Transverse colon (tissue), 4 donors: ENCODE measurements around the gene FBXL4. TPM values are rescaled to one million over a fixed set of nuclear protein-coding genes. Genes with fewer than 3 reads are reported as not detected.

Experiments used
- DNase-seq: peaks from one replicate; pipeline ENCODE4 v3.0.0-alpha.2; 2019
- H3K27ac ChIP-seq, 4 donors: fragments of 200-600 bp; sonication (generic); 2 replicates each; pipeline ENCODE4 v1.5.1; 2016 to 2018; ENCODE audit warnings: inconsistent platforms in 4 of 4
- H3K27me3 ChIP-seq: fragments of 200-600 bp; sonication (generic); 2 replicates; pipeline ENCODE4 v1.5.1; 2017; ENCODE audit warnings: inconsistent platforms
- H3K36me3 ChIP-seq, 4 donors: fragments of 200-600 bp; sonication (generic); 2 replicates each; pipeline ENCODE4 v1.5.1; 2017 to 2019; ENCODE audit warnings: inconsistent platforms in 4 of 4
- H3K4me1 ChIP-seq, 4 donors: fragments of 200-600 bp; sonication (generic); 2 replicates each; pipeline ENCODE4 v1.5.1; 2017 to 2020; ENCODE audit warnings: inconsistent platforms in 4 of 4
- H3K4me3 ChIP-seq, 4 donors: fragments of 200-600 bp; sonication (generic); 1 replicate in 1 of 4; 2 replicates in 3 of 4; pipeline versions ENCODE4 v1.5.1 to v1.6.1; 2017 to 2019; ENCODE audit warnings: inconsistent platforms in 4 of 4
- H3K9me3 ChIP-seq, 2 donors: fragments of 200-600 bp; sonication (generic); 2 replicates each; pipeline ENCODE4 v1.5.1; 2017 to 2019; ENCODE audit warnings: inconsistent platforms in 2 of 2
- CTCF ChIP-seq, 5 experiments: fragments of 200-600 bp in 3 of 5; fragments of 450-650 bp in 2 of 5; sonication (generic) in 3 of 5; IDR thresholded peaks; 1 replicate in 2 of 5; 2 replicates in 3 of 5; pipeline ENCODE4 v1.5.1; 2016 to 2017; ENCODE audit warnings: antibody characterized with exemption in 5 of 5, inconsistent platforms in 3 of 5, mild to moderate bottlenecking in 2 of 5, moderate library complexity in 1 of 5
- EP300 ChIP-seq: sonication (generic); formaldehyde crosslinking; IDR thresholded peaks from one replicate; pipeline ENCODE4 v1.6.1; 2017; ENCODE audit warnings: antibody characterized with exemption, low read depth
- POLR2A ChIP-seq: fragments of 450-650 bp; IDR thresholded peaks from one replicate; pipeline ENCODE4 v1.6.1; 2016; ENCODE audit warnings: antibody characterized with exemption, mild to moderate bottlenecking, moderate library complexity
- POLR2AphosphoS5 ChIP-seq, 3 donors: sonication (generic); formaldehyde crosslinking; IDR thresholded peaks; one replicate each; pipeline ENCODE4 v1.6.1; 2016; ENCODE audit warnings: antibody characterized with exemption in 3 of 3
- WGBS, 2 donors: methylation state at CpG; one replicate each; pipeline ENCODE4 v1.1.5; 2018; ENCODE audit warnings: low coverage in 1 of 2; 5-methylcytosine and 5-hydroxymethylcytosine counted together
- in situ Hi-C, 4 donors: fragments of 200-750 bp; cut with MboI; loops; one replicate each; pipeline versions ENCODE4 v1.15.0 to v1.15.1; 2017; ENCODE audit warnings: low sequenced_read_pairs in 3 of 4, low pct_ligation_motif_present in 1 of 4, low pct_unique_long_range_greater_than_20kb in 1 of 4
- intact Hi-C: fragments of 100-400 bp; cut with DNase I; formaldehyde crosslinking; loops from one replicate; pipeline ENCODE4 v1.15.1; 2023; ENCODE audit warnings: low total_unique reads
- total RNA-seq, 4 donors: library from RNA; depleted of rRNA; stranded (reverse); fragments of >200 nt; gene quantifications; one replicate each; pipeline ENCODE4 v1.1.0, GENCODE V29; 2016

The FBXL4 gene
- total RNA-seq, 4 donors from 2014 or later = 8.6 to 22.5 (median 13.5) TPM

DNA sequence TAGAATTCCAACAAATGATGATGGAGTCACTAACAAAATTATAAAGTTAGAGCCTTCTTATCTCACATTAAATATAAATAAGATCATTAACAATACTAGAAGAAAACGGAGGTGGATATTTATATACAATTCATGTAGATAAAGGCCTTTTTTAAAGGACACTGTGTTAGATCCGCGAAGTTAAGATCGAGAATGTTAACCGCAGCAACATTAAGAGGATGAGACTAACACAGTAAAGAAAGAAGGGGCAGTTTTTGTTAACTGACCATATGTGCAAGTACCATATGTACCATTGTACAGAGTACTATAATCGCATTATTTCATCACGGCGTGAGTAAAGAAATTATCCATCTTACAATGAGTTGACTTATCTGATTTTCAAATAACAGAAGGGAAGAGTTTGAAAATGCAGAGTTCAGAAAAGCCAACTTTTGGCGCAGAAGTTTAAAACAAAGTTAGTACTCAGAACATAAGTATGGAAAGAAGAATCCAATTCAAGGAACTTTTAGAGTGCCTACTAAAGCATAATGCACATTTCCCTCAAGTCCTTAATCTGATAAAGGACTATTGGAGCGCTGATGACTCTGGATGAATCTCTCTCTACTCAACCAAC is 1.4 kb downstream of the FBXL4 start:
- peaks cover 8 to 27% (median 26%) of the 10 kb centered on the region in 4 donors for H3K4me1 ChIP-seq
- H3K4me3 ChIP-seq = peak overlapping the region in 3 of 4 donors; percentile 76 to 95 (median 92)
- H3K36me3 ChIP-seq = no peaks in the 10 kb centered on the region
- in situ Hi-C loops = no loop called here
- peak overlapping the region; percentile 87 to 95 (median 92) for H3K27ac ChIP-seq
- H3K9me3 ChIP-seq = peaks cover 0 to 4% of the 10 kb centered on the region in 2 donors
- no peak for DNase-seq
- WGBS, 2 donors = 82 to 84% methylated on average over 10 of the region's 10 CpGs
- H3K27me3 ChIP-seq = no peaks in the 10 kb centered on the region
- intact Hi-C loops = no loop called here
- TF ChIP-seq POLR2AphosphoS5 (IDR thresholded peaks at IDR 0.05) (no peak), CTCF (IDR thresholded peaks at IDR 0.05) (no peak), POLR2A (no peak), EP300 (no peak)

DNA sequence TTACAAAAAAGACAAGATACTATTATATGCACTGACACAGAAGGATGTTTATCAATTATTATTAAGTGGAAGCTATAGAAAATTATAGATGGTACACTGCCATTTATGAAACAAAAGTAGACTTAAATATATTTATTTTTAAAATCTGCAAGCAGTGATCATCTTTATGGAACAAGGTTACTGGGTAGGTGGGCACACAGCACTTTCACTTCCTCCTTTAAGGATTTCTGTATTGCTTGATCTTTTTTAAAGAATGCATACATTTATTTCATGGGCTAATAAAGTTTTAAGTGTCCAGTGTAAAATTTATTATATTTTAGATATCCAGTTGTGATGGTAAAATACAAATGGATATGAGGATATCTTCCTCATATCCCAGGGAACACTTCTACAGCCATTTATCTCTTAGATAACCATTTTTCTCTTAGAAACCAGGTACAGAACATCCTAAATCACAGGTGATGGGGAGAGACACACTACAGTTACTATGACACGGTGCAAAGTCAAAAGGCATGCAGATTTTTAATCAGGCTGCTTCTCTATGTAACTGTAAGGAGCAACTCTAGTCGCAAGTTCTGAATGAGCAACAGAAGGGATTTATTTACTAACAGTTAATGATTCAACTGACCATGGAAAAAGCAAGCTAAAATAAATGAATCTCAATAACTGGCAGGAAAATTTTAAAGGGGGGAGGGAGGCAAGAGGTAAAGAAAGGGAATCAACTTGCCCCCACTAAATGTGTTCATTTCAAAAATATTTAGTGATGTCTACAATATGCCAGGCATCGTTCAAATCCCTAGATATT is 2.2 kb downstream of the FBXL4 start:
- no peak for TF ChIP-seq EP300
- no peak for TF ChIP-seq CTCF (IDR thresholded peaks at IDR 0.05)
- no peak for TF ChIP-seq POLR2A
- TF ChIP-seq POLR2AphosphoS5 (IDR thresholded peaks at IDR 0.05) = no peak
- DNase-seq = no peak
- intact Hi-C loops = no loop called here
- Histone ChIP-seq H3K27ac (no peak overlapping the region), H3K36me3 (no peaks in the 10 kb centered on the region), H3K9me3 (peaks cover 0 to 4% of the 10 kb centered on the region in 2 donors), H3K4me3 (no peak overlapping the region), H3K4me1 (peaks cover 8 to 27% (median 26%) of the 10 kb centered on the region in 4 donors), H3K27me3 (no peaks in the 10 kb centered on the region)
- 51 to 64% methylated on average over 3 of the region's 3 CpGs for WGBS, 2 donors
- in situ Hi-C loops = no loop called here

DNA sequence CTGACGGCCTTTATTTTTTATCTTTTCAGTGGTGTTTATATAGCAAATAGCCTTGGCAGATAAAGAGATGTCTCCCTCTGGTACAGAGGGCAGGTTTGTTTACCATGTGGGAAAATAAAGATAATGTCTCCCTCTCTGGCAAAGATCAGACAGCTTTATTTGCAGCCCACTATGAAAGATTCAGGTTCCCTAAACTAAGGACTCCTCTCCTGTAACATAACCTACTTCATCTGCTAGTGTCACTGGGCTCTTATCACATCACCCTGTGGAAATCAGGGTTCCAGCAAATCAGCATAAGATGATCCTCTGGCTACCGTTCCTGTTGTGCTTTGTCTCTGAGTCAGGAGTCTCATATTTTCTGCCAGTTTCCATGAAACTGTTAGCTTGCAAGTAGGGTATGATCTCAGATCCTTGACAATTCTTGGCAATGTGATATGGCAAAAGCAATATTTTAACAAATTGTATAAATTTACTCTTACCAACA is 3.1 kb downstream of the FBXL4 start:
- no peak overlapping the region for H3K27ac ChIP-seq
- H3K36me3 ChIP-seq = no peaks in the 10 kb centered on the region
- WGBS, 2 donors = 44 to 62% methylated on average over 2 of the region's 2 CpGs
- in situ Hi-C loops (no loop called here), intact Hi-C loops (no loop called here)
- no peak overlapping the region for H3K4me3 ChIP-seq
- no peak for DNase-seq
- peaks cover 8 to 27% (median 26%) of the 10 kb centered on the region in 4 donors for H3K4me1 ChIP-seq
- H3K27me3 ChIP-seq = no peaks in the 10 kb centered on the region
- TF ChIP-seq CTCF (IDR thresholded peaks at IDR 0.05) = no peak
- no peak for TF ChIP-seq POLR2A
- no peak for TF ChIP-seq POLR2AphosphoS5 (IDR thresholded peaks at IDR 0.05)
- TF ChIP-seq EP300 = no peak
- peaks cover 0 to 4% of the 10 kb centered on the region in 2 donors for H3K9me3 ChIP-seq

DNA sequence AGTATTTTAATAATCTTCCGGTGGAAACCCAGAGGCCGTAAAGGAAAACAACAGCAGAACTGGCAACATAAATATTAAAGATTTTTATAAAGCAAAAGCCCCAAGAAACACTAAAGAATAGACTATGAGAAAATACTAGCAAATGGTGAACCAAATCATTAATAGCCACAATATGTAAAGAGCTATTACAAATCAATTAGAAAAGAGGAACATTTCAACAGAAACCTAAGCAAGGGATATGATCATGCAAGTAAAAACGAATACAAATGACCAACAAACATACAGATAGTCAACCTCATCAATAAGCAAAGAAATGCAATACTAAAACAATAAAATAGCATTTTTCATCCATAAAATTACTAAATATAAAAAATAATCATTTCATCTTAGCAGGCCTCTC is 3.6 kb downstream of the FBXL4 start:
- no peak for DNase-seq
- Histone ChIP-seq H3K9me3 (peaks cover 4% of the 10 kb centered on the region in 2 donors), H3K4me1 (peaks cover 8 to 27% (median 26%) of the 10 kb centered on the region in 4 donors), H3K27me3 (no peaks in the 10 kb centered on the region), H3K4me3 (no peak overlapping the region), H3K27ac (no peak overlapping the region), H3K36me3 (no peaks in the 10 kb centered on the region)
- in situ Hi-C loops = no loop called here
- TF ChIP-seq POLR2AphosphoS5 (IDR thresholded peaks at IDR 0.05) = no peak
- no peak for TF ChIP-seq CTCF (IDR thresholded peaks at IDR 0.05)
- TF ChIP-seq EP300 = no peak
- TF ChIP-seq POLR2A = no peak
- intact Hi-C loops = no loop called here
- WGBS, 2 donors = 78 to 82% methylated on average over 2 to 3 of the region's 3 CpGs
